Measurements from ENCODE around the gene HTD2. TPM values are rescaled to one million over a fixed set of nuclear protein-coding genes. Genes with fewer than 3 reads are reported as not detected.
"Not testable (repeated sequence)": the region's sequence is repeated elsewhere in the genome, so short reads cannot be mapped to it uniquely, and the experiment has no call there.

HTD2 gene
- total and polyA plus RNA-seq, 2 donors (not counting 3 experiments of a cell fraction or from before 2014, with no cell fraction given): 8.2 to 10.3 TPM

DNA sequence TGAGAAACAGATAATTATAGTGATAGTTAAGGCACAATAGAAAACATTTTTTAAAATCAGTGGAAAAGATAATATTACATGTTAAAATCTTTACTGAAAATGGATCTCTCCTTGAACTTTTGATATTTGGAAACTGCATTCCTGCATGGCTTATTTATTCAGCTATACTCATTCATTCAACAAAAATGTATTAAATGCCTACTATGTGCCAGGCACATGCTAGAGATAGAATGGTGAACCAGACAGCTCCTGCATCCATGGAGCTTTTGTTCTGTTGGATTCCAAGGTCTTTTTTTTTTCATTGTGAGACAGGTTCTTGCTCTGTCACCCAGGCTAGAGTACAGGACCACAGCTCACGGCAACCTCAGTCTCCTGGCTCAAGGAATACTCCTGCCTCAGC, 30.9 kb downstream of the HTD2 start:
- Histone ChIP-seq H4K20me1 (replicated peaks; ENCODE audit: control insufficient read depth, extremely low read depth, insufficient read depth, low read length) (no peaks in the 10 kb centered on the region), H3K4me3 (replicated peaks in 1 of 3; ENCODE audit: insufficient read depth in 1 of 3, low read depth in 1 of 3, low read length in 3 of 3) (no peak overlapping the region), H3K9me1 (replicated peaks; ENCODE audit: control insufficient read depth, extremely low read depth, insufficient read depth, low read length) (no peaks in the 10 kb centered on the region), H3K79me2 (ENCODE audit: control insufficient read depth, insufficient read depth, low read length) (peaks cover 3% of the 10 kb centered on the region), H3K9ac (replicated peaks; ENCODE audit: extremely low read depth, insufficient read depth, low read length) (no peak overlapping the region), H3K27ac (ENCODE audit: insufficient read depth, low read depth, low read length) (no peak overlapping the region), H3K4me1 (ENCODE audit: control insufficient read depth, extremely low read depth, insufficient read depth, low read length) (peaks cover 10% of the 10 kb centered on the region), H3K27me3 (ENCODE audit: control insufficient read depth in 2 of 2, insufficient read depth in 2 of 2, low read length in 2 of 2) (no peaks in the 10 kb centered on the region), H2AFZ (ENCODE audit: low read depth, low read length) (no peak overlapping the region), H3K9me3 (replicated peaks; ENCODE audit: control insufficient read depth, insufficient read depth, low read length) (no peaks in the 10 kb centered on the region), H3K4me2 (ENCODE audit: insufficient read depth, low read length) (no peak overlapping the region), H3K36me3 (ENCODE audit: control insufficient read depth in 2 of 2, extremely low read depth in 1 of 2, insufficient read depth in 2 of 2, low read length in 2 of 2) (no peaks in the 10 kb centered on the region)
- dilution Hi-C loops (cut with MboI; ENCODE audit: extremely low pct_ligation_motif_present, low sequenced_read_pairs) (no loop called here), intact Hi-C loops (cut with micrococcal nuclease) (loop anchor here (10.0 kb wide), 1 partner anchor 1572 kb away; no protein-coding TSS in a partner anchor)
- CTCF ChIA-PET: interaction anchor here (0.8 to 1.3 kb wide), 7 partner anchors 13 to 123 kb away, joined by 3 to 5 read pairs (median 3); partner anchors contain the start of genes HTD2 and RPP14
- TF ChIP-seq, protein P1, sequence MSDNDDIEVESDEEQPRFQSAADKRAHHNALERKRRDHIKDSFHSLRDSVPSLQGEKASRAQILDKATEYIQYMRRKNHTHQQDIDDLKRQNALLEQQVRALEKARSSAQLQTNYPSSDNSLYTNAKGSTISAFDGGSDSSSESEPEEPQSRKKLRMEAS (IDR thresholded peaks at IDR 0.05; ENCODE audit: insufficient read depth, insufficient read length): no peak
- TF ChIP-seq POLR2AphosphoS5 (IDR thresholded peaks at IDR 0.05; ENCODE audit: insufficient read depth, low read depth, low read length): no peak
- TF ChIP-seq GATA2 (IDR thresholded peaks at IDR 0.05; ENCODE audit: insufficient read depth, insufficient read length, low read depth, low read length): no peak
- no peak for TF ChIP-seq POLR2A (IDR thresholded peaks at IDR 0.05; ENCODE audit: low read depth, low read length)
- TF ChIP-seq, protein P2, sequence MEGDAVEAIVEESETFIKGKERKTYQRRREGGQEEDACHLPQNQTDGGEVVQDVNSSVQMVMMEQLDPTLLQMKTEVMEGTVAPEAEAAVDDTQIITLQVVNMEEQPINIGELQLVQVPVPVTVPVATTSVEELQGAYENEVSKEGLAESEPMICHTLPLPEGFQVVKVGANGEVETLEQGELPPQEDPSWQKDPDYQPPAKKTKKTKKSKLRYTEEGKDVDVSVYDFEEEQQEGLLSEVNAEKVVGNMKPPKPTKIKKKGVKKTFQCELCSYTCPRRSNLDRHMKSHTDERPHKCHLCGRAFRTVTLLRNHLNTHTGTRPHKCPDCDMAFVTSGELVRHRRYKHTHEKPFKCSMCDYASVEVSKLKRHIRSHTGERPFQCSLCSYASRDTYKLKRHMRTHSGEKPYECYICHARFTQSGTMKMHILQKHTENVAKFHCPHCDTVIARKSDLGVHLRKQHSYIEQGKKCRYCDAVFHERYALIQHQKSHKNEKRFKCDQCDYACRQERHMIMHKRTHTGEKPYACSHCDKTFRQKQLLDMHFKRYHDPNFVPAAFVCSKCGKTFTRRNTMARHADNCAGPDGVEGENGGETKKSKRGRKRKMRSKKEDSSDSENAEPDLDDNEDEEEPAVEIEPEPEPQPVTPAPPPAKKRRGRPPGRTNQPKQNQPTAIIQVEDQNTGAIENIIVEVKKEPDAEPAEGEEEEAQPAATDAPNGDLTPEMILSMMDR (IDR thresholded peaks at IDR 0.05; ENCODE audit: extremely low read depth in 1 of 2, insufficient read depth in 1 of 2, low read depth in 1 of 2, low read length in 2 of 2): no peak
- TF ChIP-seq FOS (IDR thresholded peaks at IDR 0.05; ENCODE audit: borderline replicate concordance, insufficient read depth, low read length): no peak
- DNase-seq (ENCODE audit: low read depth, low spot score) (no peak), FAIRE-seq (no peak)
- BruUV-seq (replicated peaks): no TSS peak
- POLR2A ChIA-PET: no interaction called here

DNA sequence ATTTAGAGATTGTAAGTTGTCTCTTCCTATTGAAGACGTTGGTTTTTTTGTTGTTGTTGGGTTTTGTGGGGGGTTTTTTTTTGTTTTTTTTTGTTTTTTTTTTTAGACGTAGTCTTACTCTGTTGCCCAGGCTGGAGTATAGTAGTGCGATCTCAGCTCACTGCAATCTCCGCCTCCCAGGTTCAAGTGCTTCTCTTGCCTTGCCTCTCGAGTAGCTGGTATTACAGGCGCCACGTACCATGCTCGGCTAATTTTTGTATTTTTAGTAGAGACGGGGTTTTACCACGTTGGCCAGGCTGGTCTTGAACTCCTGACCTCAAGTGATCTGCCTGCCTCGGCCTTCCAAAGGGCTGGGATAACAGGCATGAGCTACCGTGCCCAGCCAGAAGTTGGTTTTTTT, 32.8 kb downstream of the HTD2 start:
- dilution Hi-C loops (cut with MboI; ENCODE audit: extremely low pct_ligation_motif_present, low sequenced_read_pairs); H3K4me2 ChIP-seq (ENCODE audit: insufficient read depth, low read length); H3K27ac ChIP-seq (ENCODE audit: insufficient read depth, low read depth, low read length); H2AFZ ChIP-seq (ENCODE audit: low read depth, low read length); H3K79me2 ChIP-seq (ENCODE audit: control insufficient read depth, insufficient read depth, low read length); BruUV-seq (replicated peaks); DNase-seq (ENCODE audit: low read depth, low spot score); H3K4me3 ChIP-seq (replicated peaks in 1 of 3; ENCODE audit: insufficient read depth in 1 of 3, low read depth in 1 of 3, low read length in 3 of 3); POLR2A ChIA-PET; H3K27me3 ChIP-seq (ENCODE audit: control insufficient read depth in 2 of 2, insufficient read depth in 2 of 2, low read length in 2 of 2); H3K9me1 ChIP-seq (replicated peaks; ENCODE audit: control insufficient read depth, extremely low read depth, insufficient read depth, low read length); H3K4me1 ChIP-seq (ENCODE audit: control insufficient read depth, extremely low read depth, insufficient read depth, low read length); FAIRE-seq; H3K36me3 ChIP-seq (ENCODE audit: control insufficient read depth in 2 of 2, extremely low read depth in 1 of 2, insufficient read depth in 2 of 2, low read length in 2 of 2); H3K9me3 ChIP-seq (replicated peaks; ENCODE audit: control insufficient read depth, insufficient read depth, low read length); H4K20me1 ChIP-seq (replicated peaks; ENCODE audit: control insufficient read depth, extremely low read depth, insufficient read depth, low read length); H3K9ac ChIP-seq (replicated peaks; ENCODE audit: extremely low read depth, insufficient read depth, low read length): not testable (repeated sequence)
- intact Hi-C loops (cut with micrococcal nuclease): loop anchor here (10.0 kb wide), 1 partner anchor 1574 kb away; no protein-coding TSS in a partner anchor
- CTCF ChIA-PET: interaction anchor here (2.0 kb wide), 1 partner anchor 11 kb away, joined by 8 read pairs; no protein-coding TSS in a partner anchor

All from endothelial cell of umbilical vein (primary cell).